ENCODE measurements around the gene PCMT1.
"Not testable (repeated sequence)": the region's sequence is repeated elsewhere in the genome, so short reads cannot be mapped to it uniquely, and the experiment has no call there.

Gene PCMT1

GRCh38 chr6:149751239-149751638 is 1.7 kb downstream of the PCMT1 start:
- no peak for DNase-seq

- not testable (repeated sequence) for DNase-seq
Measured at GRCh38 chr6:149751920-149752319, 2.4 kb downstream of the PCMT1 start.

GRCh38 chr6:149752600-149753373 is 3.2 kb downstream of the PCMT1 start:
- no peak for DNase-seq

- not testable (repeated sequence) for DNase-seq
Measured at GRCh38 chr6:149753374-149753637, 3.8 kb downstream of the PCMT1 start.

- DNase-seq, result no peak
Measured at GRCh38 chr6:149754548-149754947, 5.0 kb downstream of the PCMT1 start.

GRCh38 chr6:149755300-149756260 is 6.0 kb downstream of the PCMT1 start:
- DNase-seq, result no peak

GRCh38 chr6:149756261-149756636 is 6.7 kb downstream of the PCMT1 start:
- no peak for DNase-seq

GRCh38 chr6:149761438-149761837 is 11.9 kb downstream of the PCMT1 start:
- no peak for DNase-seq

GRCh38 chr6:149763866-149764265 is 14.3 kb downstream of the PCMT1 start:
- DNase-seq, result no peak

- no peak for DNase-seq
Measured at GRCh38 chr6:149766156-149766769, 16.7 kb downstream of the PCMT1 start.

- no peak for DNase-seq
Measured at GRCh38 chr6:149769676-149770075, 20.1 kb downstream of the PCMT1 start.

GRCh38 chr6:149771185-149771584 is 21.6 kb downstream of the PCMT1 start:
- DNase-seq, result no peak

- DNase-seq, result no peak
Measured at GRCh38 chr6:149771925-149772324, 22.4 kb downstream of the PCMT1 start.

GRCh38 chr6:149777624-149778023 is 28.1 kb downstream of the PCMT1 start:
- no peak for DNase-seq

GRCh38 chr6:149779644-149779963 is 30.1 kb downstream of the PCMT1 start:
- no peak for DNase-seq

GRCh38 chr6:149781715-149782114 is 32.2 kb downstream of the PCMT1 start:
- DNase-seq, result no peak

- no peak for DNase-seq
Measured at GRCh38 chr6:149782337-149782736, 32.8 kb downstream of the PCMT1 start.

GRCh38 chr6:149783551-149783950 is 34.0 kb downstream of the PCMT1 start:
- DNase-seq, result no peak

GRCh38 chr6:149806127-149806526 is 56.6 kb downstream of the PCMT1 start:
- DNase-seq, result no peak

GRCh38 chr6:149809798-149810197 is 60.3 kb downstream of the PCMT1 start:
- no peak for DNase-seq

- no peak for DNase-seq
Measured at GRCh38 chr6:149813351-149813750, 63.8 kb downstream of the PCMT1 start.

- DNase-seq, result no peak
Measured at GRCh38 chr6:149815788-149816187, 66.2 kb downstream of the PCMT1 start.

GRCh38 chr6:149820506-149820905 is 71.0 kb downstream of the PCMT1 start:
- DNase-seq, result no peak

- no peak for DNase-seq
Measured at GRCh38 chr6:149821492-149821891, 72.0 kb downstream of the PCMT1 start.
